Testis (tissue), 2 donors: ENCODE data around the gene LRMDA.

Experiments
- POLR2A ChIP-seq: fragments of 450-650 bp; IDR thresholded peaks from one replicate; pipeline ENCODE4 v1.6.1; 2017; ENCODE audit warnings: antibody characterized with exemption, mild to moderate bottlenecking, moderate library complexity
- TF ChIP-seq, protein P1 (sequence below), 3 experiments: fragments of 450-650 bp in 2 of 3; fragments of 200-600 bp in 1 of 3; sonication (generic) in 1 of 3; IDR thresholded peaks; one replicate each; pipeline ENCODE4 v1.5.1; 2016 to 2019; ENCODE audit warnings: antibody characterized with exemption in 3 of 3, mild to moderate bottlenecking in 2 of 3, moderate library complexity in 1 of 3

GRCh38 chr10:76461024-76461423 lies 1029.6 kb downstream of the LRMDA start:
- TF ChIP-seq, protein P1, sequence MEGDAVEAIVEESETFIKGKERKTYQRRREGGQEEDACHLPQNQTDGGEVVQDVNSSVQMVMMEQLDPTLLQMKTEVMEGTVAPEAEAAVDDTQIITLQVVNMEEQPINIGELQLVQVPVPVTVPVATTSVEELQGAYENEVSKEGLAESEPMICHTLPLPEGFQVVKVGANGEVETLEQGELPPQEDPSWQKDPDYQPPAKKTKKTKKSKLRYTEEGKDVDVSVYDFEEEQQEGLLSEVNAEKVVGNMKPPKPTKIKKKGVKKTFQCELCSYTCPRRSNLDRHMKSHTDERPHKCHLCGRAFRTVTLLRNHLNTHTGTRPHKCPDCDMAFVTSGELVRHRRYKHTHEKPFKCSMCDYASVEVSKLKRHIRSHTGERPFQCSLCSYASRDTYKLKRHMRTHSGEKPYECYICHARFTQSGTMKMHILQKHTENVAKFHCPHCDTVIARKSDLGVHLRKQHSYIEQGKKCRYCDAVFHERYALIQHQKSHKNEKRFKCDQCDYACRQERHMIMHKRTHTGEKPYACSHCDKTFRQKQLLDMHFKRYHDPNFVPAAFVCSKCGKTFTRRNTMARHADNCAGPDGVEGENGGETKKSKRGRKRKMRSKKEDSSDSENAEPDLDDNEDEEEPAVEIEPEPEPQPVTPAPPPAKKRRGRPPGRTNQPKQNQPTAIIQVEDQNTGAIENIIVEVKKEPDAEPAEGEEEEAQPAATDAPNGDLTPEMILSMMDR (IDR thresholded peaks at IDR 0.05) = no peak
- TF ChIP-seq POLR2A = no peak
